Measurements from ENCODE around the gene ALKBH4. TPM values are rescaled to one million over a fixed set of nuclear protein-coding genes. Genes with fewer than 3 reads are reported as not detected.

The ALKBH4 gene
- polyA plus RNA-seq, 1 donor (not counting 4 experiments of a cell fraction or from before 2014, with no cell fraction given) = 3.1 TPM

- dilution Hi-C loops (cut with MboI; ENCODE audit: extremely low pct_ligation_motif_present, low sequenced_read_pairs) = no loop called here
- H3K9ac ChIP-seq (ENCODE audit: control insufficient read depth, extremely low read depth, insufficient read depth, low read length) = no peak overlapping the region
- H3K9me3 ChIP-seq (ENCODE audit: control insufficient read depth, low read depth, low read length) = no peaks in the 10 kb centered on the region
- no peaks in the 10 kb centered on the region for H3K9me1 ChIP-seq (ENCODE audit: control insufficient read depth, extremely low read depth, insufficient read depth, low read length)
- H3K4me2 ChIP-seq (ENCODE audit: control insufficient read depth, extremely low read depth, insufficient read depth, low read depth, low read length) = no peak overlapping the region
- H3K4me1 ChIP-seq (ENCODE audit: control insufficient read depth, extremely low read depth, insufficient read depth, low read length) = no peaks in the 10 kb centered on the region
- H3K27ac ChIP-seq (ENCODE audit: control insufficient read depth, insufficient read depth, low read length) = no peak overlapping the region
- no peaks in the 10 kb centered on the region for H4K20me1 ChIP-seq (ENCODE audit: control insufficient read depth, extremely low read depth, insufficient read depth, low read length)
- H3K79me2 ChIP-seq (ENCODE audit: control insufficient read depth, insufficient read depth, low read length) = no peaks in the 10 kb centered on the region
- FAIRE-seq (no peak), DNase-seq (ENCODE audit: low read depth, low spot score) (no peak)
- peaks cover 4 to 14% of the 10 kb centered on the region in 2 experiments for H3K36me3 ChIP-seq (ENCODE audit: control insufficient read depth in 2 of 2, extremely low read depth in 1 of 2, insufficient read depth in 2 of 2, low read length in 2 of 2)
- H3K27me3 ChIP-seq (ENCODE audit: control insufficient read depth, extremely low read depth, insufficient read depth, low read length) = no peaks in the 10 kb centered on the region
- H3K4me3 ChIP-seq (ENCODE audit: control insufficient read depth in 2 of 3, extremely low read depth in 1 of 3, insufficient read depth in 2 of 3, low read depth in 1 of 3, low read length in 3 of 3) = no peak overlapping the region
- TF ChIP-seq EZH2 (IDR thresholded peaks at IDR 0.05; ENCODE audit: low read length) (no peak), CTCF (optimal IDR thresholded peaks at IDR 0.05 in 1 of 3, IDR thresholded peaks at IDR 0.05 in 1 of 3, conservative IDR thresholded peaks at IDR 0.05 in 1 of 3; ENCODE audit: extremely low read depth in 1 of 3, insufficient read depth in 2 of 3, low read length in 3 of 3) (no peak)
- H2AFZ ChIP-seq (ENCODE audit: control insufficient read depth, low read length) = no peak overlapping the region
Measured at GRCh38 chr7:102457352-102457924, 7.2 kb downstream of the ALKBH4 start.

- peaks cover 7% of the 10 kb centered on the region for H3K4me1 ChIP-seq (ENCODE audit: control insufficient read depth, extremely low read depth, insufficient read depth, low read length)
- H3K27me3 ChIP-seq (ENCODE audit: control insufficient read depth, extremely low read depth, insufficient read depth, low read length) = no peaks in the 10 kb centered on the region
- TF ChIP-seq CTCF (optimal IDR thresholded peaks at IDR 0.05 in 1 of 3, IDR thresholded peaks at IDR 0.05 in 1 of 3, conservative IDR thresholded peaks at IDR 0.05 in 1 of 3; ENCODE audit: extremely low read depth in 1 of 3, insufficient read depth in 2 of 3, low read length in 3 of 3) (no peak), EZH2 (IDR thresholded peaks at IDR 0.05; ENCODE audit: low read length) (no peak)
- FAIRE-seq = no peak
- H3K4me3 ChIP-seq (ENCODE audit: control insufficient read depth in 2 of 3, extremely low read depth in 1 of 3, insufficient read depth in 2 of 3, low read depth in 1 of 3, low read length in 3 of 3) = no peak overlapping the region
- H3K27ac ChIP-seq (ENCODE audit: control insufficient read depth, insufficient read depth, low read length) = no peak overlapping the region
- no peak for DNase-seq (ENCODE audit: low read depth, low spot score)
- H3K36me3 ChIP-seq (ENCODE audit: control insufficient read depth in 2 of 2, extremely low read depth in 1 of 2, insufficient read depth in 2 of 2, low read length in 2 of 2) = peaks cover 4 to 14% of the 10 kb centered on the region in 2 experiments
- dilution Hi-C loops (cut with MboI; ENCODE audit: extremely low pct_ligation_motif_present, low sequenced_read_pairs) = no loop called here
- H3K9ac ChIP-seq (ENCODE audit: control insufficient read depth, extremely low read depth, insufficient read depth, low read length) = no peak overlapping the region
- H4K20me1 ChIP-seq (ENCODE audit: control insufficient read depth, extremely low read depth, insufficient read depth, low read length) = no peaks in the 10 kb centered on the region
- H3K9me3 ChIP-seq (ENCODE audit: control insufficient read depth, low read depth, low read length) = no peaks in the 10 kb centered on the region
- H3K9me1 ChIP-seq (ENCODE audit: control insufficient read depth, extremely low read depth, insufficient read depth, low read length) = no peaks in the 10 kb centered on the region
- H3K4me2 ChIP-seq (ENCODE audit: control insufficient read depth, extremely low read depth, insufficient read depth, low read depth, low read length) = no peak overlapping the region
- no peak overlapping the region for H2AFZ ChIP-seq (ENCODE audit: control insufficient read depth, low read length)
- no peaks in the 10 kb centered on the region for H3K79me2 ChIP-seq (ENCODE audit: control insufficient read depth, insufficient read depth, low read length)
Measured at GRCh38 chr7:102456327-102456726, 8.3 kb downstream of the ALKBH4 start.
